ENCODE data around the gene UGT1A9. TPM values are rescaled to one million over a fixed set of nuclear protein-coding genes. Genes with fewer than 3 reads are reported as not detected.

The UGT1A9 gene
- polyA plus RNA-seq, 1 donor (not counting 4 experiments of a cell fraction or from before 2014, with no cell fraction given), result not detected

- DNase-seq (ENCODE audit: low read depth, low spot score) (no peak), FAIRE-seq (no peak)
- Histone ChIP-seq H3K9me1 (ENCODE audit: control insufficient read depth, extremely low read depth, insufficient read depth, low read length) (no peaks in the 10 kb centered on the region), H3K4me3 (ENCODE audit: control insufficient read depth in 2 of 3, extremely low read depth in 1 of 3, insufficient read depth in 2 of 3, low read depth in 1 of 3, low read length in 3 of 3) (no peak overlapping the region), H3K9me3 (ENCODE audit: control insufficient read depth, low read depth, low read length) (no peaks in the 10 kb centered on the region), H3K27ac (ENCODE audit: control insufficient read depth, insufficient read depth, low read length) (no peak overlapping the region), H3K27me3 (ENCODE audit: control insufficient read depth, extremely low read depth, insufficient read depth, low read length) (no peaks in the 10 kb centered on the region), H3K36me3 (ENCODE audit: control insufficient read depth in 2 of 2, extremely low read depth in 1 of 2, insufficient read depth in 2 of 2, low read length in 2 of 2) (no peaks in the 10 kb centered on the region), H3K9ac (ENCODE audit: control insufficient read depth, extremely low read depth, insufficient read depth, low read length) (no peak overlapping the region), H4K20me1 (ENCODE audit: control insufficient read depth, extremely low read depth, insufficient read depth, low read length) (no peaks in the 10 kb centered on the region), H3K4me1 (ENCODE audit: control insufficient read depth, extremely low read depth, insufficient read depth, low read length) (peaks cover 7% of the 10 kb centered on the region), H3K79me2 (ENCODE audit: control insufficient read depth, insufficient read depth, low read length) (no peaks in the 10 kb centered on the region), H3K4me2 (ENCODE audit: control insufficient read depth, extremely low read depth, insufficient read depth, low read depth, low read length) (no peak overlapping the region), H2AFZ (ENCODE audit: control insufficient read depth, low read length) (no peak overlapping the region)
- TF ChIP-seq CTCF (optimal IDR thresholded peaks at IDR 0.05 in 1 of 3, IDR thresholded peaks at IDR 0.05 in 1 of 3, conservative IDR thresholded peaks at IDR 0.05 in 1 of 3; ENCODE audit: extremely low read depth in 1 of 3, insufficient read depth in 2 of 3, low read length in 3 of 3) (no peak), EZH2 (IDR thresholded peaks at IDR 0.05; ENCODE audit: low read length) (no peak)
- dilution Hi-C loops (cut with MboI; ENCODE audit: extremely low pct_ligation_motif_present, low sequenced_read_pairs), result no loop called here
These were observed 124.6 kb downstream of the UGT1A9 start for GRCh38 chr2:233796254-233796653.

GRCh38 chr2:233798335-233799086 is 126.8 kb downstream of the UGT1A9 start:
- Histone ChIP-seq H3K79me2 (ENCODE audit: control insufficient read depth, insufficient read depth, low read length) (no peaks in the 10 kb centered on the region), H3K4me2 (ENCODE audit: control insufficient read depth, extremely low read depth, insufficient read depth, low read depth, low read length) (no peak overlapping the region), H3K9me3 (ENCODE audit: control insufficient read depth, low read depth, low read length) (no peaks in the 10 kb centered on the region), H4K20me1 (ENCODE audit: control insufficient read depth, extremely low read depth, insufficient read depth, low read length) (no peaks in the 10 kb centered on the region), H3K4me3 (ENCODE audit: control insufficient read depth in 2 of 3, extremely low read depth in 1 of 3, insufficient read depth in 2 of 3, low read depth in 1 of 3, low read length in 3 of 3) (no peak overlapping the region), H2AFZ (ENCODE audit: control insufficient read depth, low read length) (no peak overlapping the region), H3K9me1 (ENCODE audit: control insufficient read depth, extremely low read depth, insufficient read depth, low read length) (no peaks in the 10 kb centered on the region), H3K9ac (ENCODE audit: control insufficient read depth, extremely low read depth, insufficient read depth, low read length) (no peak overlapping the region), H3K36me3 (ENCODE audit: control insufficient read depth in 2 of 2, extremely low read depth in 1 of 2, insufficient read depth in 2 of 2, low read length in 2 of 2) (no peaks in the 10 kb centered on the region), H3K4me1 (ENCODE audit: control insufficient read depth, extremely low read depth, insufficient read depth, low read length) (peaks cover 9% of the 10 kb centered on the region), H3K27ac (ENCODE audit: control insufficient read depth, insufficient read depth, low read length) (no peak overlapping the region), H3K27me3 (ENCODE audit: control insufficient read depth, extremely low read depth, insufficient read depth, low read length) (peaks cover under 1% of the 10 kb centered on the region)
- FAIRE-seq (no peak), DNase-seq (ENCODE audit: low read depth, low spot score) (no peak)
- TF ChIP-seq EZH2 (IDR thresholded peaks at IDR 0.05; ENCODE audit: low read length) (no peak), CTCF (optimal IDR thresholded peaks at IDR 0.05 in 1 of 3, IDR thresholded peaks at IDR 0.05 in 1 of 3, conservative IDR thresholded peaks at IDR 0.05 in 1 of 3; ENCODE audit: extremely low read depth in 1 of 3, insufficient read depth in 2 of 3, low read length in 3 of 3) (no peak)
- dilution Hi-C loops (cut with MboI; ENCODE audit: extremely low pct_ligation_motif_present, low sequenced_read_pairs), result no loop called here

Data from keratinocyte (primary cell).